ENCODE data around the gene HSD17B4.

- TF ChIP-seq CTCF (IDR thresholded peaks at IDR 0.05) = no peak
- TF ChIP-seq POLR2A (IDR thresholded peaks at IDR 0.05; ENCODE audit: low read depth) = no peak
- TF ChIP-seq POLR2AphosphoS5 (IDR thresholded peaks at IDR 0.05) = no peak
- no peak for TF ChIP-seq EP300 (IDR thresholded peaks at IDR 0.05)
These were observed 26.5 kb downstream of the HSD17B4 start for GRCh38 chr5:119478781-119479180.

Data from esophagus muscularis mucosa (tissue), 4 donors.